Urinary bladder (tissue), 4 donors: ENCODE data around the gene PWWP2B. TPM values are rescaled to one million over a fixed set of nuclear protein-coding genes. Genes with fewer than 3 reads are reported as not detected.
A peak's percentile ranks its signal among the peaks of the same experiment; 100 is the strongest.

Experiments used
- DNase-seq: peaks from one replicate; pipeline ENCODE4 v3.0.0-alpha.2; 2015; ENCODE audit errors: extremely low spot score
- H3K27ac ChIP-seq: one replicate; pipeline ENCODE4 v1.5.1; 2013; ENCODE audit warnings: low read depth, mild to moderate bottlenecking, moderate library complexity
- H3K36me3 ChIP-seq: one replicate; pipeline ENCODE4 v1.6.1; 2013; ENCODE audit warnings: mild to moderate bottlenecking, moderate library complexity; ENCODE audit not compliant: insufficient read depth
- H3K4me1 ChIP-seq: one replicate; pipeline ENCODE4 v1.6.1; 2013; ENCODE audit warnings: mild to moderate bottlenecking, moderate library complexity; ENCODE audit not compliant: insufficient read depth
- H3K4me3 ChIP-seq: one replicate; pipeline ENCODE4 v1.5.1; 2013; ENCODE audit warnings: low read depth, low read length
- WGBS: extraction: QIAGEN DNeasy Blood & Tissue Kit; methylation state at CpG from one replicate; pipeline ENCODE4 v1.1.7; 2013; 5-methylcytosine and 5-hydroxymethylcytosine counted together
- polyA plus RNA-seq: library from polyadenylated mRNA; stranded (reverse); fragments of 200-250 nt; gene quantifications from one replicate; pipeline ENCODE4 v1.2.3, GENCODE V29; 2013
- total RNA-seq: library from RNA; depleted of rRNA; stranded (reverse); fragments of >200 nt; gene quantifications from one replicate; pipeline ENCODE4 v1.2.3, GENCODE V29; 2014
- donor health status: healthy with polysubstance abuse.
- donor health status: healthy.

PWWP2B gene
- total and polyA plus RNA-seq, 2 donors = 6.8 to 16.6 TPM

- WGBS = 63% methylated on average over 30 of the region's 30 CpGs
- no peak overlapping the region for H3K4me3 ChIP-seq
- DNase-seq = no peak
Observed at GRCh38 chr10:132421847-132422751, 25.1 kb downstream of the PWWP2B start.

GRCh38 chr10:132422903-132423825, 26.2 kb downstream of the PWWP2B start:
- Histone ChIP-seq H3K36me3 (no peaks in the 10 kb centered on the region), H3K27ac (no peak overlapping the region), H3K4me1 (peaks cover 3% of the 10 kb centered on the region), H3K4me3 (no peak overlapping the region)
- DNase-seq = no peak
- 70% methylated on average over 26 of the region's 26 CpGs for WGBS

More at GRCh38 chr10:132421847-132422751, 25.1 kb downstream of the PWWP2B start:
- peaks cover 3% of the 10 kb centered on the region for H3K4me1 ChIP-seq
- H3K36me3 ChIP-seq = no peaks in the 10 kb centered on the region
- peak overlapping the region; percentile 80 for H3K27ac ChIP-seq

GRCh38 chr10:132423966-132424861, 27.2 kb downstream of the PWWP2B start:
- Histone ChIP-seq H3K4me3 (no peak overlapping the region), H3K36me3 (no peaks in the 10 kb centered on the region), H3K27ac (peak overlapping the region; percentile 51), H3K4me1 (peaks cover 3% of the 10 kb centered on the region)
- DNase-seq = no peak
- WGBS = 86% methylated on average over 21 of the region's 21 CpGs

GRCh38 chr10:132425029-132425756, 28.2 kb downstream of the PWWP2B start:
- WGBS = 97% methylated on average over 61 of the region's 61 CpGs
- no peak for DNase-seq

GRCh38 chr10:132425757-132426155, 28.8 kb downstream of the PWWP2B start:
- 89% methylated on average over 9 of the region's 9 CpGs for WGBS
- no peak for DNase-seq
- peaks cover 3% of the 10 kb centered on the region for H3K4me1 ChIP-seq
- H3K27ac ChIP-seq = no peak overlapping the region
- no peaks in the 10 kb centered on the region for H3K36me3 ChIP-seq
- no peak overlapping the region for H3K4me3 ChIP-seq

More at GRCh38 chr10:132425029-132425756, 28.2 kb downstream of the PWWP2B start:
- H3K4me3 ChIP-seq = no peak overlapping the region
- H3K27ac ChIP-seq = no peak overlapping the region
- H3K36me3 ChIP-seq = no peaks in the 10 kb centered on the region
- H3K4me1 ChIP-seq = peaks cover 3% of the 10 kb centered on the region

- no peak overlapping the region for H3K4me3 ChIP-seq
- H3K36me3 ChIP-seq = no peaks in the 10 kb centered on the region
- 92% methylated on average over 10 of the region's 10 CpGs for WGBS
Observed at GRCh38 chr10:132427006-132427771, 30.2 kb downstream of the PWWP2B start.

GRCh38 chr10:132427939-132428367, 31.0 kb downstream of the PWWP2B start:
- Histone ChIP-seq H3K4me1 (no peaks in the 10 kb centered on the region), H3K27ac (no peak overlapping the region), H3K36me3 (no peaks in the 10 kb centered on the region), H3K4me3 (no peak overlapping the region)
- DNase-seq = no peak
- 94% methylated on average over 2 of the region's 2 CpGs for WGBS

More at GRCh38 chr10:132427006-132427771, 30.2 kb downstream of the PWWP2B start:
- no peak for DNase-seq
- H3K27ac ChIP-seq = no peak overlapping the region
- no peaks in the 10 kb centered on the region for H3K4me1 ChIP-seq

- 95% methylated on average over 11 of the region's 11 CpGs for WGBS
Observed at GRCh38 chr10:132428486-132428995, 31.5 kb downstream of the PWWP2B start.

GRCh38 chr10:132429281-132430230, 32.6 kb downstream of the PWWP2B start:
- Histone ChIP-seq H3K4me3 (no peak overlapping the region), H3K4me1 (no peaks in the 10 kb centered on the region), H3K27ac (no peak overlapping the region), H3K36me3 (no peaks in the 10 kb centered on the region)
- WGBS = 55% methylated on average over 18 of the region's 18 CpGs
- no peak for DNase-seq

More at GRCh38 chr10:132428486-132428995, 31.5 kb downstream of the PWWP2B start:
- no peak for DNase-seq
- no peak overlapping the region for H3K4me3 ChIP-seq
- no peaks in the 10 kb centered on the region for H3K4me1 ChIP-seq
- H3K27ac ChIP-seq = no peak overlapping the region
- no peaks in the 10 kb centered on the region for H3K36me3 ChIP-seq

GRCh38 chr10:132430231-132430743, 33.3 kb downstream of the PWWP2B start:
- no peak for DNase-seq
- H3K4me3 ChIP-seq = no peak overlapping the region
- H3K36me3 ChIP-seq = no peaks in the 10 kb centered on the region
- no peak overlapping the region for H3K27ac ChIP-seq
- no peaks in the 10 kb centered on the region for H3K4me1 ChIP-seq
- 87% methylated on average over 8 of the region's 8 CpGs for WGBS
